ENCODE results near the gene PALS1.
A peak's percentile ranks its signal among the peaks of the same experiment; 100 is the strongest.

PALS1 gene

DNA sequence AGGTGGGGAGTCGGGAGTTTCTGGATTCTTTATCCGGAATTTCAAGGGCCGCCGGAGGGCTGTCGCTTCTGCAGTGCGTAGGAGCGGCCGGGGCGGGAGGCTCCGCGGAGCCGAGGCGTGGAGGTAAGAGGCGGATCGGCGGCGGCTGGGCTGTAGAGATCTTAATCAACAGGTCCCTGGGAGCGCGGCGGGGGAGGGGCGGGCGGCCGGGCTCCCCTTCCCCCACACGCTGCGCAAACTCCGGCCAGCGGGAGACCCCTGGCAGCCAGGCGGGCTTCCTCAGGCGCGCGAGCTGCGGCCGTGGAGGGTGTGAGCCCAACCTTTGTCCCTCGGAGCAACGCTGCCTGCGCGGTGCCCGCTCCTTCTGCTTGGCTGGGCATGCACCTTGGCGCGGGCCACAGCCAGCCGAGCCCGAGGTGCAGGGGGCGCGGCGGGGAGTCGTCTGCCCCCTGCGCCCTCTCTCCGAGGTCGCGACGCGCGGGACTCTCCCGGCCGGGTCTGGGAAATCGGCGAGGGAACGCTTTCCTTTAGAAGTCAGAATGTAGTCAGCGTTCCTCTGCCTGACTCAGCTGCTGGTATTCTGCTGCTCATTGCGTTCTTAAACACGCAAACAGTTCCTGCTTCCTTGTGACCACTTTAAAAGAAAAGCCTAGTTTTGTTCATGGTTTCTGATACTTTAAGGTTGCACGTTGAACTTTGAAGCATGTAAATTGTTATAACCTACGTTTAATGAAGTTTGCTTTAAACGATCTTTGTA lies at the start of gene PALS1:
TSS of gene PALS1 (plus strand) at position 25 of the 757 bp plus-strand sequence. CDS start 37,736 bp downstream, outside the sequence.
- H3K4me3 Mint-ChIP-seq, result peak within 1 kb of the TSS; percentile 90 to 97
- H3K9me3 Mint-ChIP-seq, result no peaks in the 10 kb centered on the region
- no peak for DNase-seq
- H3K36me3 Mint-ChIP-seq, result no peaks in the 10 kb centered on the region
- ATAC-seq (replicated peaks), result peak; percentile 67 to 70
- H3K4me1 Mint-ChIP-seq, result peaks cover 5 to 16% of the 10 kb centered on the region in 2 donors
- H3K27me3 Mint-ChIP-seq, result peaks cover 0 to 7% of the 10 kb centered on the region in 2 donors
- peak within 1 kb of the TSS; percentile 88 for H3K27ac Mint-ChIP-seq

GRCh38 chr14:67191768-67192290 lies 49.4 kb upstream of the PALS1 start:
- H3K4me3 Mint-ChIP-seq, result no peak overlapping the region
- no peak overlapping the region for H3K27ac Mint-ChIP-seq
- peaks cover 4 to 9% of the 10 kb centered on the region in 2 donors for H3K4me1 Mint-ChIP-seq
- peaks cover 0 to 9% of the 10 kb centered on the region in 2 donors for H3K27me3 Mint-ChIP-seq
- no peak for ATAC-seq (replicated peaks)
- no peak for DNase-seq
- H3K36me3 Mint-ChIP-seq, result no peaks in the 10 kb centered on the region
- H3K9me3 Mint-ChIP-seq, result no peaks in the 10 kb centered on the region

- peaks cover 4 to 9% of the 10 kb centered on the region in 2 donors for H3K4me1 Mint-ChIP-seq
- no peak for ATAC-seq (replicated peaks)
- H3K4me3 Mint-ChIP-seq, result no peak overlapping the region
- no peak overlapping the region for H3K27ac Mint-ChIP-seq
- no peaks in the 10 kb centered on the region for H3K36me3 Mint-ChIP-seq
- no peaks in the 10 kb centered on the region for H3K9me3 Mint-ChIP-seq
- H3K27me3 Mint-ChIP-seq, result peaks cover 0 to 9% of the 10 kb centered on the region in 2 donors
- DNase-seq, result no peak
These were observed 48.9 kb upstream of the PALS1 start for GRCh38 chr14:67192366-67192765.

GRCh38 chr14:67195279-67195678 lies 46.0 kb upstream of the PALS1 start:
- no peak for ATAC-seq (replicated peaks)
- Mint-ChIP-seq H3K36me3 (no peaks in the 10 kb centered on the region), H3K27me3 (peaks cover 6 to 17% of the 10 kb centered on the region in 2 donors), H3K4me3 (no peak overlapping the region), H3K27ac (no peak overlapping the region), H3K4me1 (no peaks in the 10 kb centered on the region), H3K9me3 (no peaks in the 10 kb centered on the region)
- no peak for DNase-seq

DNA sequence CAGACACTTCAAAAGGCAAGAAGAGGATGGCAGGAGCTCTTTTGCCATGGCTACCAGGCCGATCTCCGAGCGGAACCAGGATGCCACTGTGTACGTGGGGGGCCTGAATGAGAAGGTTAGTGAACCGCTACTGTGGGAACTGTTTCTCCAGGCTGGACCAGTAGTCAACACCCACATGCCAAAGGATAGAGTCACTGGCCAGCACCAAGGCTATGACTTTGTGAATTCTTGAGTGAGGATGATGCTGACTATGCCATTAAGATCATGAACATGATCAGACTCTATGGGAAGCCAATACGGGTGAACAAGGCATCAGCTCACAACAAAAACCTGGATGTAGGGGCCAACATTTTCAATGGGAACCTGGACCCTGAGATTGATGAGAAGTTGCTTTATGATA lies 42.2 kb upstream of the PALS1 start:
- Mint-ChIP-seq H3K36me3 (no peaks in the 10 kb centered on the region), H3K9me3 (no peaks in the 10 kb centered on the region), H3K27me3 (peaks cover 7 to 10% of the 10 kb centered on the region in 2 donors), H3K4me1 (no peaks in the 10 kb centered on the region), H3K4me3 (no peak overlapping the region), H3K27ac (no peak overlapping the region)
- no peak for DNase-seq
- no peak for ATAC-seq (replicated peaks)

- ATAC-seq (replicated peaks), result no peak
- no peak overlapping the region for H3K27ac Mint-ChIP-seq
- no peaks in the 10 kb centered on the region for H3K36me3 Mint-ChIP-seq
- H3K27me3 Mint-ChIP-seq, result peaks cover 0 to 8% of the 10 kb centered on the region in 2 donors
- no peak for DNase-seq
- no peaks in the 10 kb centered on the region for H3K4me1 Mint-ChIP-seq
- H3K4me3 Mint-ChIP-seq, result no peak overlapping the region
- H3K9me3 Mint-ChIP-seq, result peaks cover 0 to 1% of the 10 kb centered on the region in 2 donors
These were observed 33.4 kb upstream of the PALS1 start for GRCh38 chr14:67207810-67208209.

DNA sequence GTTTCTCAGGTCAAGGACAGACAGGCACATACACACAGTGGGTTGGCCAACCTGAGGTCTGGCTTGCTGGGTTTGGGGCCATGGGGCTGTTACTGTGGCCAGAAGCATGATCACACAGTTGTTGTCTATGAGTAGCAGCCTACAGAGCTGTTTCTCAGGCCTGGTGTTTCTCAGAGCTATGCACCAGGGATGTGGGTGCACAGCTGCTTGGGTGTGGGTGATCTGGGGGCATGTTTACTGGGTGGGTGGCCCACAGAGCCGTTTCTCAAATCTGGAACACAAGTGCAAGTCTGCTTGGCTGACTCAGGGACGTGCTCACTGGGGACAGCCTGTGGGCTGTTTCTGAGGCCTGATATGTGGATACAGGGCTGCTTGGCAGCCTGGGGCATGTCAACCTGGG lies 23.1 kb upstream of the PALS1 start:
- Mint-ChIP-seq H3K27ac (no peak overlapping the region), H3K4me3 (no peak overlapping the region), H3K36me3 (no peaks in the 10 kb centered on the region), H3K4me1 (no peaks in the 10 kb centered on the region), H3K27me3 (peaks cover 10 to 16% of the 10 kb centered on the region in 2 donors), H3K9me3 (peaks cover 0 to 3% of the 10 kb centered on the region in 2 donors)
- no peak for DNase-seq
- no peak for ATAC-seq (replicated peaks)

DNA sequence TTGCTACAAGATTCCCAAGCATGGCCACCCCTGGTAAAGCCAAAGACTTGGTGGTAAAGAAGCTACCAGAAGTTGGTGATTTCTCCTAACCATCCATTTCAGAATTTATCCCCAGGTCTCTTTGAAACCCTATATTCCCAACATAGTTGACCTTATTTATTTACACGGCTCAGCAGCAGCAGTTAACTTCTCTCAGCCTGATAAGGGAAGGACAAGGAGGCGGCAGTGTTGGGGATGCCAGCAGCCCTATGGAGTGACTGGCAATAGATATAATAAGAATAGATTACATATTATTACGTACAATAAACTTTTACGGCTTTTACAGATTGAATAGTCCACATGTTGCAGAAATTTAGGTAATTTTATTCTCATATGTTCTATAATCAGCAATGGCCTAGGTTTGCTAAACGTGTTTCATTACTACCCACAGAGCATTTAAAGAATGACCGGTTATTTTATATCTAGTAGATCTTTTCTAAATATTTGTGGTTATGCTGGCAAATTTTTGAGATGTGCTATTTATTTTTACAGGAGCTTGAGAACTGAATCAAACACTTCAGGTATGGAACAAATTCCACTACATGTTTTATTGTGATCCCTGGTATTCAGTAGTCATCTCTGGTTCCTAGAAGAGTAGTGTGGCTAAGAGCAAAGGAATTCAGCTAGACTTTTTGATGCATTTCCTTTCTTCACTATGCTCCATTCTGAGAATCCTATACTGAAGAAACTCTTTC lies 19.8 kb upstream of the PALS1 start:
- no peaks in the 10 kb centered on the region for H3K4me1 Mint-ChIP-seq
- H3K9me3 Mint-ChIP-seq, result peaks cover 0 to 3% of the 10 kb centered on the region in 2 donors
- no peaks in the 10 kb centered on the region for H3K36me3 Mint-ChIP-seq
- no peak overlapping the region for H3K4me3 Mint-ChIP-seq
- no peak overlapping the region for H3K27ac Mint-ChIP-seq
- DNase-seq (no peak), ATAC-seq (replicated peaks) (no peak)
- H3K27me3 Mint-ChIP-seq, result peaks cover 10 to 16% of the 10 kb centered on the region in 2 donors

- ATAC-seq (replicated peaks) (no peak), DNase-seq (no peak)
- Mint-ChIP-seq H3K27ac (no peak overlapping the region), H3K27me3 (peaks cover 10 to 16% of the 10 kb centered on the region in 2 donors), H3K4me3 (no peak overlapping the region), H3K9me3 (peaks cover 0 to 3% of the 10 kb centered on the region in 2 donors), H3K4me1 (no peaks in the 10 kb centered on the region), H3K36me3 (no peaks in the 10 kb centered on the region)
These were observed 19.3 kb upstream of the PALS1 start for GRCh38 chr14:67221982-67222328.

DNA sequence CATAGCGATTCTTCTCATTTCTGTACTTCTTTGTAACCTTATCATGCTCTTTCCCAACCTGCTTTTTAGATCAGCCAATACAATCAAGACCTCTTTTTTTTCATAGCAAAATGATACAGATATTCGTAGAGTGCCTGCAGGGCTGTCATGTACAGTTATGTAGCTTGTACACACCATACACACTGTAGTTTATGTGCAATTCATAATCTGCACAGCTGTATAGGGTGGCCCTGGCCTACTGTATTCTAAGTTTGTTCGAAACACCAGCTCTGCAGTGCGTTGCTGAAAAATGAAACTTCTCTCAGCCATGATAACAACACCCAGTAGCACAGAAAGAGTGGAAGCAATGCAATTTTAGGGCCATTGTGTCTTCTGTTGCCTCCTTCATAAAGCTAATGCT lies 15.7 kb upstream of the PALS1 start:
- no peak overlapping the region for H3K4me3 Mint-ChIP-seq
- H3K36me3 Mint-ChIP-seq, result no peaks in the 10 kb centered on the region
- ATAC-seq (replicated peaks) (no peak), DNase-seq (no peak)
- H3K4me1 Mint-ChIP-seq, result no peaks in the 10 kb centered on the region
- no peak overlapping the region for H3K27ac Mint-ChIP-seq
- no peaks in the 10 kb centered on the region for H3K9me3 Mint-ChIP-seq
- peaks cover 0 to 5% of the 10 kb centered on the region in 2 donors for H3K27me3 Mint-ChIP-seq

DNA sequence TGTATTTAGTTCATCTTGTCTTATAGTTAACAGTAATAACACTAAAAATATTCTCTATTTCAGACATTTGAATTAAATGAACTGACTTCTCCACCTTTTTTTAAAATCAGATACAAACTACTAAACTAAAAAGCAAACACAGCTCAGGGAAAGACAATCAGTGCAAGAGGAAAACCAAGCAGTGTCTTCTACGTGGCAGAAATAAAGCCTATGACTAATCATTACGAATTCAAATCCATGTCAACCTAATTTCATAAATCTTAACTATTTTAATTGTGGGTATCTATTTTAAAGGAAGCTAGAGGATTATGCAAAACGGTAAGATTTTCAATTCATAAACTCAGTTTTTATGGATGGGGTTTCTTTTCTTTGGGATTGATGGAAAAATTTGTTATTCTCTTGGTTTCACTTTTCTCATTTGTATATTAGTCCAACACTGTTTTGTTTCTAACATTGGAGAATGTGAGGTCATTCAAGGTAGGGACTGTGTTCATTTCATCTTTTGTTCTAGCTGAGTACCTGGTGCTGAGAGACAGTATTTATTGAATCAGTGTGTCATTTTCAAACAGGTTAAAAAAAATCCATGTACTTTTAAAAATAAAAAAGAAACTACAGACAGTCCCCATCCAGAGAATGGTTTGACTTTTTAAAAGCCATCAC lies 12.8 kb upstream of the PALS1 start:
- Mint-ChIP-seq H3K9me3 (no peaks in the 10 kb centered on the region), H3K36me3 (no peaks in the 10 kb centered on the region), H3K27ac (no peak overlapping the region), H3K27me3 (no peaks in the 10 kb centered on the region), H3K4me1 (no peaks in the 10 kb centered on the region), H3K4me3 (no peak overlapping the region)
- no peak for DNase-seq
- ATAC-seq (replicated peaks), result no peak

DNA sequence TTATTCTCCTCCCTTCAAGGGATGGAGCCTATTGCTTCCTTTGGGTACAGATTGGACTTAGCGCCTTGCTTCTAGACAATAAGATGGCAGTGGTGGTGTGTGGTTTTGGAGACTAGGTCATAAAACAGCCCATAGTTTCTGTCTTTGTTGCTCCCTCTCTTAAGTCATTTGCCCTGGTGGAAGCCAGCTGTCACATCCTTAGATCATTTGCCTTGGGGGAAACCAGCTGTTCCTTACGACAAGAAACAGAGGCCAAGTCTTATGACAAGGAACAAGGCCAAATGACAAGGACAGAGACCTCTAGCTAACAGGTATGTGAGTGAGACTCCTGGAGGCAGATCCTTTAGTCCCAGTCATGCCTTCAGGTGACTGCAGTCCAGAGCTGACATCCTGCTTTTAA lies 9.2 kb upstream of the PALS1 start:
- H3K27me3 Mint-ChIP-seq, result no peaks in the 10 kb centered on the region
- no peaks in the 10 kb centered on the region for H3K4me1 Mint-ChIP-seq
- ATAC-seq (replicated peaks) (no peak), DNase-seq (no peak)
- no peak overlapping the region for H3K27ac Mint-ChIP-seq
- H3K36me3 Mint-ChIP-seq, result no peaks in the 10 kb centered on the region
- no peak overlapping the region for H3K4me3 Mint-ChIP-seq
- no peaks in the 10 kb centered on the region for H3K9me3 Mint-ChIP-seq

- no peak overlapping the region for H3K27ac Mint-ChIP-seq
- no peaks in the 10 kb centered on the region for H3K27me3 Mint-ChIP-seq
- H3K4me3 Mint-ChIP-seq, result no peak overlapping the region
- no peaks in the 10 kb centered on the region for H3K4me1 Mint-ChIP-seq
- ATAC-seq (replicated peaks) (no peak), DNase-seq (no peak)
- H3K9me3 Mint-ChIP-seq, result no peaks in the 10 kb centered on the region
- no peaks in the 10 kb centered on the region for H3K36me3 Mint-ChIP-seq
These were observed 8.6 kb upstream of the PALS1 start for GRCh38 chr14:67232621-67233020.

GRCh38 chr14:67237591-67237990 lies 3.6 kb upstream of the PALS1 start:
- Mint-ChIP-seq H3K9me3 (no peaks in the 10 kb centered on the region), H3K4me3 (no peak overlapping the region), H3K36me3 (no peaks in the 10 kb centered on the region), H3K27me3 (peaks cover 0 to 7% of the 10 kb centered on the region in 2 donors), H3K27ac (no peak overlapping the region), H3K4me1 (peaks cover 3 to 16% of the 10 kb centered on the region in 2 donors)
- ATAC-seq (replicated peaks) (no peak), DNase-seq (no peak)
